Panc1 (cell line): ENCODE data around the gene COPS8.

ENCODE experiments used
- POLR2AphosphoS5 ChIP-seq: IDR thresholded peaks from 2 replicates; pipeline ENCODE4 v1.6.1; 2012; ENCODE audit warnings: mild to moderate bottlenecking, low read depth, low read length, moderate library complexity
- SIN3A ChIP-seq: IDR thresholded peaks from 2 replicates; pipeline ENCODE4 v1.6.1; 2012; ENCODE audit warnings: low read depth, mild to moderate bottlenecking, low read length, moderate library complexity, borderline replicate concordance; ENCODE audit not compliant: insufficient read depth
- TF ChIP-seq, protein P1 (sequence below): fragments of 450-650 bp; IDR thresholded peaks from 2 replicates; pipeline ENCODE4 v1.5.1; 2017; ENCODE audit warnings: mild to moderate bottlenecking
- TF ChIP-seq, protein P2 (sequence below), 2 experiments: IDR thresholded peaks; 2 replicates each; pipeline ENCODE4 v1.6.1; 2011 to 2012; ENCODE audit warnings: low read depth in 2 of 2, control low read depth in 1 of 2, low read length in 1 of 2, mild to moderate bottlenecking in 1 of 2, moderate library complexity in 1 of 2; ENCODE audit not compliant: insufficient read depth in 1 of 2

DNA sequence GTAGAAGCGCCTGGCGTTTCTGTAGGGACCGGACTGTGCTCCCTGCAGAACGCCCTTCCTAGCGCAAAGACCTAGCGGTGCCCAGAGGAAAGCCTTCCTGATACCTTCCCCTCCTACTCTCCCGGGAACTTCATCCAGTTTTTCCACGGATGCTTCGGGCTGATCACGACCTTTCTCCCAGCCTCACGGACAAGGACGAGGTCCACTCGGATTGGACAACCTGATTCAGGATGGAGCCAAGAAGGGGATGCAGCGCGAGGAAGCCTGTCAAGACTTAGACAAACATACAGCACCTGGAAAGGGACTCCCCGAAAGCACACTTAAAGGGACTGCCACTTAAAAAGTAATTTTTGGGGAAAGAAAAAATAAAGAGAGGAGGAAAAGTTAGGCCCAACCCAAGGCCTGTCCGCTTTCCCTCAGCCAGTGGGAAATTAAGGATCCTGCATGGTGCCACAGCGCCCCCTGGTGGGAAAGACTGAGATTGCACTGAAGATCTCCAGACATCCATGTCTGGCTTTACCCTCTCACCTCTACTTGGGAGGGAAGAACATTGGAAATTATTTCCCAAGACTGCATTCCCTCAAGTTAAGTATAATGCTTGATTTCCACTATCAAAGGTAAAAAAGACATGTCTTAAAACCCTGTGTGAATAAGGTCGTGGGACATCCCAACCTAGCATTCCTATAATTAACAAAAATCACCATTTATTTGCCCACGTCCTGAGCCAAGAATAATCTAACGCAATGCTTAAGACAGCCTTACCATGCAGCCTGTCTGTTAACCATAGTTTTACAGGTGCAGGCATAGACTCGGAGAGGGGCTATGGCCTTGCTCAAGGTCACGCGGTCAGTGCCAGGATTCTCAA, 13.4 kb upstream of the COPS8 start:
- TF ChIP-seq, protein P1, sequence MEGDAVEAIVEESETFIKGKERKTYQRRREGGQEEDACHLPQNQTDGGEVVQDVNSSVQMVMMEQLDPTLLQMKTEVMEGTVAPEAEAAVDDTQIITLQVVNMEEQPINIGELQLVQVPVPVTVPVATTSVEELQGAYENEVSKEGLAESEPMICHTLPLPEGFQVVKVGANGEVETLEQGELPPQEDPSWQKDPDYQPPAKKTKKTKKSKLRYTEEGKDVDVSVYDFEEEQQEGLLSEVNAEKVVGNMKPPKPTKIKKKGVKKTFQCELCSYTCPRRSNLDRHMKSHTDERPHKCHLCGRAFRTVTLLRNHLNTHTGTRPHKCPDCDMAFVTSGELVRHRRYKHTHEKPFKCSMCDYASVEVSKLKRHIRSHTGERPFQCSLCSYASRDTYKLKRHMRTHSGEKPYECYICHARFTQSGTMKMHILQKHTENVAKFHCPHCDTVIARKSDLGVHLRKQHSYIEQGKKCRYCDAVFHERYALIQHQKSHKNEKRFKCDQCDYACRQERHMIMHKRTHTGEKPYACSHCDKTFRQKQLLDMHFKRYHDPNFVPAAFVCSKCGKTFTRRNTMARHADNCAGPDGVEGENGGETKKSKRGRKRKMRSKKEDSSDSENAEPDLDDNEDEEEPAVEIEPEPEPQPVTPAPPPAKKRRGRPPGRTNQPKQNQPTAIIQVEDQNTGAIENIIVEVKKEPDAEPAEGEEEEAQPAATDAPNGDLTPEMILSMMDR, result peak; percentile 97
- TF ChIP-seq POLR2AphosphoS5, result no peak
- TF ChIP-seq, protein P2, sequence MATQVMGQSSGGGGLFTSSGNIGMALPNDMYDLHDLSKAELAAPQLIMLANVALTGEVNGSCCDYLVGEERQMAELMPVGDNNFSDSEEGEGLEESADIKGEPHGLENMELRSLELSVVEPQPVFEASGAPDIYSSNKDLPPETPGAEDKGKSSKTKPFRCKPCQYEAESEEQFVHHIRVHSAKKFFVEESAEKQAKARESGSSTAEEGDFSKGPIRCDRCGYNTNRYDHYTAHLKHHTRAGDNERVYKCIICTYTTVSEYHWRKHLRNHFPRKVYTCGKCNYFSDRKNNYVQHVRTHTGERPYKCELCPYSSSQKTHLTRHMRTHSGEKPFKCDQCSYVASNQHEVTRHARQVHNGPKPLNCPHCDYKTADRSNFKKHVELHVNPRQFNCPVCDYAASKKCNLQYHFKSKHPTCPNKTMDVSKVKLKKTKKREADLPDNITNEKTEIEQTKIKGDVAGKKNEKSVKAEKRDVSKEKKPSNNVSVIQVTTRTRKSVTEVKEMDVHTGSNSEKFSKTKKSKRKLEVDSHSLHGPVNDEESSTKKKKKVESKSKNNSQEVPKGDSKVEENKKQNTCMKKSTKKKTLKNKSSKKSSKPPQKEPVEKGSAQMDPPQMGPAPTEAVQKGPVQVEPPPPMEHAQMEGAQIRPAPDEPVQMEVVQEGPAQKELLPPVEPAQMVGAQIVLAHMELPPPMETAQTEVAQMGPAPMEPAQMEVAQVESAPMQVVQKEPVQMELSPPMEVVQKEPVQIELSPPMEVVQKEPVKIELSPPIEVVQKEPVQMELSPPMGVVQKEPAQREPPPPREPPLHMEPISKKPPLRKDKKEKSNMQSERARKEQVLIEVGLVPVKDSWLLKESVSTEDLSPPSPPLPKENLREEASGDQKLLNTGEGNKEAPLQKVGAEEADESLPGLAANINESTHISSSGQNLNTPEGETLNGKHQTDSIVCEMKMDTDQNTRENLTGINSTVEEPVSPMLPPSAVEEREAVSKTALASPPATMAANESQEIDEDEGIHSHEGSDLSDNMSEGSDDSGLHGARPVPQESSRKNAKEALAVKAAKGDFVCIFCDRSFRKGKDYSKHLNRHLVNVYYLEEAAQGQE (IDR thresholded peaks at IDR 0.05; ENCODE audit: insufficient read depth in 1 of 2, low read depth in 2 of 2, low read length in 1 of 2), result no peak
- no peak for TF ChIP-seq SIN3A
